IgD-negative memory B cell (primary cell): ENCODE measurements around the gene SLC12A7. TPM values are rescaled to one million over a fixed set of nuclear protein-coding genes. Genes with fewer than 3 reads are reported as not detected.

ENCODE experiments used
- H3K27ac Mint-ChIP-seq, 3 donors: one replicate each; pipeline ENCODE4 v1.8.0; 2020 to 2022; ENCODE audit warnings: mild to moderate bottlenecking in 3 of 3, mixed read lengths in 3 of 3, moderate library complexity in 1 of 3
- H3K27me3 Mint-ChIP-seq: one replicate; pipeline ENCODE4 v1.8.0; 2021; ENCODE audit warnings: mixed read lengths
- H3K36me3 Mint-ChIP-seq: one replicate; pipeline ENCODE4 v1.8.0; 2020; ENCODE audit warnings: mild to moderate bottlenecking, mixed read lengths
- H3K4me1 Mint-ChIP-seq, 3 donors: one replicate each; pipeline ENCODE4 v1.8.0; 2020 to 2022; ENCODE audit warnings: mixed read lengths in 3 of 3, mild to moderate bottlenecking in 1 of 3
- H3K4me3 Mint-ChIP-seq, 4 donors: one replicate each; pipeline ENCODE4 v1.8.0; 2020 to 2022; ENCODE audit warnings: mild to moderate bottlenecking in 4 of 4, mixed read lengths in 4 of 4, moderate library complexity in 3 of 4
- H3K9me3 Mint-ChIP-seq, 3 donors: one replicate each; pipeline ENCODE4 v1.8.0; 2020 to 2021; ENCODE audit warnings: mixed read lengths in 3 of 3, mild to moderate bottlenecking in 1 of 3
- polyA plus RNA-seq: library from polyadenylated mRNA; unstranded; fragments of 300-500 nt; fragmentation: Illumina TruSeq; gene quantifications from one replicate; pipeline ENCODE4 v1.2.3, GENCODE V29; 2021

Gene SLC12A7
- polyA plus RNA-seq, 1 donor from 2014 or later = 10.9 TPM

- H3K27ac Mint-ChIP-seq = no peak overlapping the region
- H3K36me3 Mint-ChIP-seq = peaks cover 3% of the 10 kb centered on the region
- no peaks in the 10 kb centered on the region for H3K4me1 Mint-ChIP-seq
- no peaks in the 10 kb centered on the region for H3K27me3 Mint-ChIP-seq
- peak overlapping the region in 1 of 4 donors; percentile 70 for H3K4me3 Mint-ChIP-seq
- no peaks in the 10 kb centered on the region for H3K9me3 Mint-ChIP-seq
Observed at GRCh38 chr5:1080432-1080831, 31.4 kb downstream of the SLC12A7 start.

- peaks cover 3% of the 10 kb centered on the region for H3K36me3 Mint-ChIP-seq
- no peaks in the 10 kb centered on the region for H3K9me3 Mint-ChIP-seq
- H3K4me3 Mint-ChIP-seq = no peak overlapping the region
- H3K27ac Mint-ChIP-seq = no peak overlapping the region
- H3K4me1 Mint-ChIP-seq = no peaks in the 10 kb centered on the region
- H3K27me3 Mint-ChIP-seq = no peaks in the 10 kb centered on the region
Observed at GRCh38 chr5:1079961-1080360, 31.9 kb downstream of the SLC12A7 start.

- Mint-ChIP-seq H3K4me1 (no peaks in the 10 kb centered on the region), H3K27ac (no peak overlapping the region), H3K9me3 (no peaks in the 10 kb centered on the region), H3K27me3 (no peaks in the 10 kb centered on the region), H3K4me3 (no peak overlapping the region), H3K36me3 (peaks cover 3% of the 10 kb centered on the region)
Observed at GRCh38 chr5:1079486-1079885, 32.4 kb downstream of the SLC12A7 start.

GRCh38 chr5:1078851-1079250, 33.0 kb downstream of the SLC12A7 start:
- no peak overlapping the region for H3K4me3 Mint-ChIP-seq

GRCh38 chr5:1078206-1078605, 33.7 kb downstream of the SLC12A7 start:
- Mint-ChIP-seq H3K36me3 (peaks cover 3% of the 10 kb centered on the region), H3K9me3 (no peaks in the 10 kb centered on the region), H3K4me3 (no peak overlapping the region), H3K4me1 (no peaks in the 10 kb centered on the region), H3K27ac (no peak overlapping the region), H3K27me3 (no peaks in the 10 kb centered on the region)

More at GRCh38 chr5:1078851-1079250, 33.0 kb downstream of the SLC12A7 start:
- no peaks in the 10 kb centered on the region for H3K27me3 Mint-ChIP-seq
- H3K4me1 Mint-ChIP-seq = no peaks in the 10 kb centered on the region
- H3K36me3 Mint-ChIP-seq = peaks cover 3% of the 10 kb centered on the region
- H3K27ac Mint-ChIP-seq = no peak overlapping the region
- H3K9me3 Mint-ChIP-seq = no peaks in the 10 kb centered on the region

GRCh38 chr5:1077491-1078020, 34.3 kb downstream of the SLC12A7 start:
- no peaks in the 10 kb centered on the region for H3K9me3 Mint-ChIP-seq
- H3K4me1 Mint-ChIP-seq = no peaks in the 10 kb centered on the region
- H3K27me3 Mint-ChIP-seq = no peaks in the 10 kb centered on the region
- H3K36me3 Mint-ChIP-seq = peaks cover 3% of the 10 kb centered on the region
- peak overlapping the region in 1 of 3 donors; percentile 27 for H3K27ac Mint-ChIP-seq
- H3K4me3 Mint-ChIP-seq = no peak overlapping the region

GRCh38 chr5:1077026-1077425, 34.8 kb downstream of the SLC12A7 start:
- H3K27me3 Mint-ChIP-seq = no peaks in the 10 kb centered on the region
- peaks cover 3% of the 10 kb centered on the region for H3K36me3 Mint-ChIP-seq
- peak overlapping the region in 1 of 3 donors; percentile 27 for H3K27ac Mint-ChIP-seq
- no peaks in the 10 kb centered on the region for H3K4me1 Mint-ChIP-seq
- H3K4me3 Mint-ChIP-seq = peak overlapping the region in 1 of 4 donors; percentile 51
- no peaks in the 10 kb centered on the region for H3K9me3 Mint-ChIP-seq

- Mint-ChIP-seq H3K4me1 (no peaks in the 10 kb centered on the region), H3K36me3 (peaks cover 3% of the 10 kb centered on the region), H3K27me3 (no peaks in the 10 kb centered on the region), H3K27ac (peak overlapping the region in 1 of 3 donors; percentile 63), H3K4me3 (no peak overlapping the region), H3K9me3 (no peaks in the 10 kb centered on the region)
Observed at GRCh38 chr5:1076406-1076805, 35.5 kb downstream of the SLC12A7 start.

- Mint-ChIP-seq H3K4me3 (no peak overlapping the region), H3K9me3 (no peaks in the 10 kb centered on the region), H3K27me3 (no peaks in the 10 kb centered on the region), H3K27ac (no peak overlapping the region), H3K4me1 (no peaks in the 10 kb centered on the region), H3K36me3 (peaks cover 3% of the 10 kb centered on the region)
Observed at GRCh38 chr5:1075931-1076330, 35.9 kb downstream of the SLC12A7 start.

GRCh38 chr5:1075555-1075881, 36.3 kb downstream of the SLC12A7 start:
- H3K4me3 Mint-ChIP-seq = no peak overlapping the region
- H3K36me3 Mint-ChIP-seq = peaks cover 3% of the 10 kb centered on the region
- no peaks in the 10 kb centered on the region for H3K4me1 Mint-ChIP-seq
- no peak overlapping the region for H3K27ac Mint-ChIP-seq
- H3K27me3 Mint-ChIP-seq = no peaks in the 10 kb centered on the region
- H3K9me3 Mint-ChIP-seq = no peaks in the 10 kb centered on the region

GRCh38 chr5:1074816-1075554, 36.9 kb downstream of the SLC12A7 start:
- Mint-ChIP-seq H3K27me3 (no peaks in the 10 kb centered on the region), H3K9me3 (no peaks in the 10 kb centered on the region), H3K36me3 (peaks cover 3% of the 10 kb centered on the region), H3K4me3 (no peak overlapping the region), H3K27ac (no peak overlapping the region), H3K4me1 (no peaks in the 10 kb centered on the region)

- Mint-ChIP-seq H3K27me3 (no peaks in the 10 kb centered on the region), H3K36me3 (peaks cover 3% of the 10 kb centered on the region), H3K4me3 (no peak overlapping the region), H3K9me3 (no peaks in the 10 kb centered on the region), H3K4me1 (no peaks in the 10 kb centered on the region), H3K27ac (no peak overlapping the region)
Observed at GRCh38 chr5:1074226-1074625, 37.6 kb downstream of the SLC12A7 start.

GRCh38 chr5:1073239-1074102, 38.4 kb downstream of the SLC12A7 start:
- Mint-ChIP-seq H3K4me3 (no peak overlapping the region), H3K36me3 (peaks cover 2% of the 10 kb centered on the region), H3K4me1 (no peaks in the 10 kb centered on the region)

GRCh38 chr5:1069720-1070088, 42.2 kb downstream of the SLC12A7 start:
- Mint-ChIP-seq H3K4me1 (no peaks in the 10 kb centered on the region), H3K9me3 (no peaks in the 10 kb centered on the region), H3K27ac (no peak overlapping the region), H3K4me3 (no peak overlapping the region), H3K27me3 (no peaks in the 10 kb centered on the region), H3K36me3 (no peaks in the 10 kb centered on the region)

More at GRCh38 chr5:1073239-1074102, 38.4 kb downstream of the SLC12A7 start:
- Mint-ChIP-seq H3K9me3 (no peaks in the 10 kb centered on the region), H3K27me3 (no peaks in the 10 kb centered on the region), H3K27ac (no peak overlapping the region)

- Mint-ChIP-seq H3K4me3 (no peak overlapping the region), H3K36me3 (no peaks in the 10 kb centered on the region), H3K4me1 (no peaks in the 10 kb centered on the region), H3K27ac (no peak overlapping the region), H3K27me3 (no peaks in the 10 kb centered on the region), H3K9me3 (no peaks in the 10 kb centered on the region)
Observed at GRCh38 chr5:1068895-1069719, 42.8 kb downstream of the SLC12A7 start.
